ENCODE data around the gene ANKMY1.
"Not testable (repeated sequence)": the region's sequence is repeated elsewhere in the genome, so short reads cannot be mapped to it uniquely, and the experiment has no call there.

The ANKMY1 gene

GRCh38 chr2:240502430-240503121 lies 55.2 kb downstream of the ANKMY1 start:
- no peak for DNase-seq

GRCh38 chr2:240502059-240502429 lies 55.7 kb downstream of the ANKMY1 start:
- no peak for DNase-seq

- no peak for DNase-seq
Measured at GRCh38 chr2:240501531-240501991, 56.2 kb downstream of the ANKMY1 start.

GRCh38 chr2:240500561-240501423 lies 57.0 kb downstream of the ANKMY1 start:
- no peak for DNase-seq

GRCh38 chr2:240499309-240500301 lies 58.2 kb downstream of the ANKMY1 start:
- no peak for DNase-seq

GRCh38 chr2:240498958-240499260 lies 58.9 kb downstream of the ANKMY1 start:
- DNase-seq, result no peak

GRCh38 chr2:240498171-240498957 lies 59.4 kb downstream of the ANKMY1 start:
- DNase-seq, result no peak

- DNase-seq, result not testable (repeated sequence)
Measured at GRCh38 chr2:240497082-240497481, 60.7 kb downstream of the ANKMY1 start.

GRCh38 chr2:240494942-240495341 lies 62.8 kb downstream of the ANKMY1 start:
- DNase-seq, result not testable (repeated sequence)

- no peak for DNase-seq
Measured at GRCh38 chr2:240494194-240494793, 63.5 kb downstream of the ANKMY1 start.

GRCh38 chr2:240491483-240491882 lies 66.3 kb downstream of the ANKMY1 start:
- DNase-seq, result no peak

- DNase-seq, result no peak
Measured at GRCh38 chr2:240482141-240482540, 75.6 kb downstream of the ANKMY1 start.

GRCh38 chr2:240481720-240482119 lies 76.1 kb downstream of the ANKMY1 start:
- DNase-seq, result no peak

- no peak for DNase-seq
Measured at GRCh38 chr2:240480834-240481623, 76.8 kb downstream of the ANKMY1 start.

- DNase-seq, result no peak
Measured at GRCh38 chr2:240479111-240479501, 78.7 kb downstream of the ANKMY1 start.

- no peak for DNase-seq
Measured at GRCh38 chr2:240478346-240479110, 79.3 kb downstream of the ANKMY1 start.

- no peak for DNase-seq
Measured at GRCh38 chr2:240477916-240478315, 79.9 kb downstream of the ANKMY1 start.

- DNase-seq, result no peak
Measured at GRCh38 chr2:240473211-240473610, 84.6 kb downstream of the ANKMY1 start.

GRCh38 chr2:240472078-240472790 lies 85.6 kb downstream of the ANKMY1 start:
- DNase-seq, result no peak
